ENCODE data around the gene RAC3.

The RAC3 gene

DNA sequence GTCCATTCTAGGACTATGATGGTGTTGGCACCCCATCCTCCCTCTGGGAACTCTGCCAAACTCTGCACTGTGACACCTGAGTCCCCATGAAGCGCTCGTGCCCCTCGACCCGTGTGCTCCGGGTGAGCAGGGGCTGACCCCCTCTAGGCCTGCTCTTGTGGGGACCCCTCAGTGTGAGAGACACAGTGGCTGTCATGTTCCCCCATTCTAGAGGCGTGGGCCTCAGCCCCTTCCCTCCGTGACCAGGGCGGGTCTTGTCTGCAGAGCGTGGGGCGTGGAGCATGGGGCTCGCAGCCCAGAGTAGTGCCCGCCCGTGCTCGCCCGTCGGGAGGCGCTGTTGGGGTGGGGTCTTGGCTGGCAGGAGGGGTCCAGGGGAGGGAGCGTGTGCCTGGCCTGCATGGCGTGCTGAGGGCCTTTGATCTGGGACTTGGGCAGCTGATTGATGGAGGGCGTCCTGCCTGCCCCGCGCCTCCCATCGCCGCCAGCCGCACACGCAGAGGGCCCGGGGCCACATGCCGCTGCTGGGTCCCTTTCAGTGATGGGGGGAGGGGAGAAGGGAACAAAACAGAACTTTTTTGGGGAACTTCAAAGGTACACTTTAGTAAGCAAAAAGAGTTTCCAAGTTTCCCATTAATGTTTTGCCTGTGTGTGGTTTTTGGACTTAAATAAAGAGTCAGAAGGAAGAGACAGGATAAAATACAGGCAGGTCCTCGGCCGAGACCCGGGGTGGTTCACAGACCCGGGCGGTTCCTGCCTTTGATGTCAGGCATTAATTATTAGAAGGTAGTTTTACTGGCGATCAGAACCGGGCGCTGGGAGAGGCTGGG lies 31.3 kb upstream of the RAC3 start:
- FAIRE-seq, result no peak

DNA sequence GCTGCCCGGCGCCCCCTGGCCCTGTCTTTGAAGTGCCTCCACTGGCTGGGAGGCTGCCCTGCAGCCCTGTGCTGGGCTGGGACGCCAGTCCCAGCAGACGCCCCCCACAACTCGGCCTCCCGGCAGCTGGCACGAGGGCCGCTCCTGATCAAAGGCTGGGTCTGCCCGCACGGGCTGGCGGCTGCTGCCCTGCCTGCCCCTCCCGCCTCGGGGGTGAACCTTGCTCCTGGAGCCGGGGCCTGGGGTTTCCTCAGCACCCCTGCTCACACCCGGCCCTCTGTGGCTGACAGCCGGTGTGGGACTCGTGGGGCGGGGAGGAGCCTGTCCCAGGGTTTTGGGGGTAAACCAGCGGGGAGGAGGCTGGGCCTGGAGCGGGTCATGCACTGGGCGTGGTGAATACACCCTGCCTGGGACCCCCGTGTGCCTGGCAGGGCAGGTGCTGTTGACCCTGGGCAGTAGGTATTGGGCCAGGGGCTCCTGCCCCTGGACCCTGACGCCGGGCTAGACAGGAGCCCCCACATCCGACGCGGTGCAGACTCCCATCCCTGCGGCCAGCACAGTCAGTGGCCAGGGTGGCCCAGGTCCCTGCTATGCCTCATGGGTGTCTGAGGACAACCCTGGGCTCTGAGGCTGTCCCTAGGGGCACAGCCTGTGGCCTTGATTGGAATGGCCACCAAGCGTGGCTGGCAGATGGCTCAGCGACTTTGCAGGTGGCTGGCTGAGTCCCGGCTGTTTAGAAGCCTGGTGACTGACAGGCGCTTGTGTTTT lies 30.5 kb upstream of the RAC3 start:
- no peak for FAIRE-seq

DNA sequence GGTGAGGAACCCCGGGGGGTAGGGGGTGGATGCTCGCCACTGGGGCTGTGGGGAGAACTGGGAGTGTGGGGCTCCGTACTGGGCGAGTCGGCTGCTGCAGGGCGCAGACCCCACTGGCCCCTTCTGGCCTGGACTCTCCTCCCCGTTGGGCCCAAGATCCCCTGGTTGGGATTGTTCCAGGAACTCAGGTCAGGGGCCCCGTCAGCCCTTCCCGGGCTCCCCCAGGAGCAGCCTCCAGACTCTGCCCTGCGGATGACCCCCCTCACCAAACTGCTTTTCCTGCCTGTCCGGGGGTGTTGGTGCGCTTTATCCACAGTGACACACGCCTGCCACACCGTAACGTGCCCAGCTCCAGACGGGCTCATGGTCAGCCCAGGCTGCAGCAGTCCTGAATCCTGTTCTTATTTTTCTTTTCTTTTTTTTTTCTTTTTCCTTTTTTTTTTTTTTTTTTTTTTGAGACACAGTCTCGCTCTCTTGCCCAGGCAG lies 29.9 kb upstream of the RAC3 start:
- FAIRE-seq, result no peak

DNA sequence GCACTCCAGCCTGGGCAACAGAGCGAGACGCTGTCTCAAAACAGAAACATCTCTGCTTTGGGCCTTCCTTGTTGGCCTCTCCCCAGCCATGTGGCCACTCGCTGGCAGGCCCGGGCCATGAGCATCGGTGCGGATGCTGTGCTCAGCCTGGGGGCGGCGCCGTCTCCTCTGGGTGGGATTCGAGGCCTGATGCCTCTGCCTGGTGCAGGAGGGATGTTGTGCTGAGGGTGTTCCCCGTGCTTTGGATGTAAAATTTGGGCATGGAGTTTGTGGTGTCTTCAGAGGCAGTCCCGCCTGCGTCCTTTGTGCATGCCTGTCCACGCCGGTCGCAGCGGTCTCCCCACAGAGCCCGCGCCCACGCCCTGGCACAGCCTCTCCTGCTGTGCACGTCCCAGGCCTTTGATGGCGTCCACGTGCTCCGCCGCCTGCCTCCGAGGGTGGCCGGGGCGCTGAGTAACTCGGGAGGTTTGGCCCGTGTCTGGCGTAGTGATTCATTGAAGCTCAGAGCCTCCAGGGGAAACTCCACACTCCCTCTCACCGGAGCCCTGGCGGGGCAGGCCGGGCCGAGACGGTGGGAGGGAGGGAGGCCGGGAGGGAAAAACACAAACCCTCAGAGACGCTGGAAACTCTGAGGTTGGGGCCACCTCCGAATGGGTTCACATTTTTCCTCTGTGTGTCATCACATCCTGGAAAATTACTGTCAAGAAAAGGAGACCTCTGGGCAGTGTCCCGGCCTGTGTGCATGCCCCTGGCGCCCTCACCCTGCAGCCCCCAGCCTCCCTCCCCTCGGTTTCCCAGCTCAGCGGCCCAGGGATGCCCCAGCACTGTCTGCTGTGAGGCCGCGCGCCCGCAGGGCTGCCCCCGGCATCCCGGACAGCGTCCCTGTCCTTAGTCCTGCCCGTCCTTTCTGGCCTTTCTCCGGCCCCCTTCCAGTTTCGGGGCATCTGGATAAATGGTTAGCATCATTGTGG lies 27.8 kb upstream of the RAC3 start:
- no peak for FAIRE-seq

DNA sequence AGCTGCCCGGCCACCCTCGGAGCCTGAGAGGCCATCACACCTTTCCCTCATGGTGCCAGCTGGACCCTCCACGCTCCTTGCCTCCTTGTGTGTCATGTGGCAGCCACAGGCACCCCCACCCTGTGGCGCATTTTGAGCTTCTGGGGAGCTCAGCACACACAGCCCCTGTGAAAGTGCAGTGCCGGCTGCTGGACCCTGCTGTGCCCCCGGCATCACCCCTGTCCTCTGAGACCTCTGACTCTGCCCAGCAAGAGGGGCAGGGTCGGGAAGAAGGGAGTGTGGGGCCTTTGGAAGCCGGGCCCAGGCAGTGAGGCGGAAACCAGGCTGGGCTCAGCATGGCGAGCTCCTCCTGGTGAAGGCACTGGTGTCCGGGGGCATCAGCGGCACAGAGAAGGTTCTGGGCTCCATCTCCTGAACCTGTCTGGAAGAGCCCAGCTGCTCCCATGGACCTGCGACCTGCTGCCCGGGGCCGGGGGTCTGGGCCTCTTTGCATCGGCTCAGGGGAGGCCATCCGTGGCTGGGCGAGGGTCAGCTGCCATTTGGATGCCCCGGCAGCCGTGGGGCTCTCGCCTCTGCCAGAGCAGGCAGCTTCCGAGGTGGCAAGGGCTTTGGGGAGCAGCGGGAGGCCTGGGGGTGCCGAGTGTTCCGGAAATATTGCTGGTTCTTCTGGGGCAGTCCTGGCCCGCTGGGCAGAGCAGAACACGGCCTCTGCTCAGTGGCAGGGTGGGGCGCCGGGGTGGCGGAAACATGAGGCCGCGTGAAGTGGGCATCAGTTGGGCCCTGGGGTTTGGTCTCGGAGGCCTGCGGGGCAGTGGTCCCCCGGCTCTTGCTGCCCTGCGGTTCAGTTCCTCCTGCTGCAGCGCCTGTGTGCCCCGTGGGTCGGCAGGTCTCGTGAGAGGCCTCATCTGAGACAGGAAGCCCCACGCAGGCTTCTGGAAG lies 26.7 kb upstream of the RAC3 start:
- no peak for FAIRE-seq

DNA sequence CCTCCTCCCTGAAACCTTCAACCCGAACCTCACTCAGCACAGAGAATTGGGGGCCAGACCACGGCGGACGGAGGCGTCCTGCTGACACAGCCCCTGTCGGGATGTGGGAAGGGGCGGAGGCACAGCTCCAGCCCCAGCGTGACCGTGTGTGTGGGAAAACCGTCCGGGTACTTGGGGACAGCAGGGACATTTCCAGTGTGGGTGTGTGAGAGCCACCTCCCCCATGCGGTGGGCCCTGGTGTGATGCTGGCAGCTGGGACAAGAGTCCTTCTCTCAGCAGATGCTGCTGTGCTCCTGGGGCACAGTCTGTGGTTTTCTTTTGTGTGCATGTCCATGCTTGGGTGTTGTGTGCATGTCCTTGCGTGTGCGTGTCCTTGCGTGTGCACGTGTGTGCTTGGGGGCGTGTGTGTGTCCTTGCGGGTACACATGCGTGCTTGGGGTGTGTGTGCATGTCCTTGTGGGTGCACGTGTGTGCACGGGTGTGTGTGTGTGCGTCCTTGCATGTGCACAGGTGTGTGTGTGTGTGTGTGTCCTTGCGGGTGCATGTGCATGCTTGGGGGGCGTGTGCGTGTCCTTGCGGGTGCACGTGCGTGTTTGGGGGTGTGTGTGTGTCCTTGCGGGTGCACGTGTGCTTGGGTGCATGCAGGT lies 25.7 kb upstream of the RAC3 start:
- no peak for FAIRE-seq

DNA sequence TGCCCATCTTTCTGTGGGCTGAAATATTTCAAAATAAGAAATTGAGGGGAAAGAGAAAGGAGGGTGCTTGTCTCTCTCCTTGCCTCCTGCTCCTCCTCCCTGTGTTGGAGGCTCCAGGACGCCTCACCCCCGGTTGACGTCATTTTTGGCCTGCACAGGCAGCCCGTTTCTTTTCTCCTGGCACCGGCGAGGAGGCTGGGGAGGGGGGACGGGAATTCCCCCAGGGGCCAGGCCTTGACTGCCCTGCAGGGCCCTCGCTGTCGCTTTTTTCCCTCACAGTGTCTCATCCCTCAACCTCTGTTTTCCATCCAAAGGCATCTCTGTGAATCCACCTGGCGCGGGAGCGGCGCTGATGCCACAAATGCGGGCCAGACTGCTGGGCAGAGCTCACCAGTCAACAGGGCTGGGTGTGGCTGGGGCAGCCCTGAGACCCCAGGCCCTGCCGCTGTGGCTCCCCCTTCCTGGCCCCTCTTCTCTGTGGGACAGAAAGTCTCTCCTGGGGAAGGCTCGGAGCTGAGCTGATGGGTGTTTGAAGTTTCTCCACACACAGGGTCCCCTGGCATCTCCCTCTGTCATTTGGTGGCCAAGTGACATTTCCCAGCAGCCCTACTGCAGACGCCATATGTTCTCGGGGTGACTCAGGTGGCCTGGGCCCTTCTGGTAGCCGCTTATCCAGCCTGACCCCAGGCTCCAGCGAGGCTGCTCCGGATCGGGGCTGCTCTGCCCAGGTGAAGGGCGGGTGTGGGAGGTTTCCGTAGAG lies 24.8 kb upstream of the RAC3 start:
- FAIRE-seq, result no peak

DNA sequence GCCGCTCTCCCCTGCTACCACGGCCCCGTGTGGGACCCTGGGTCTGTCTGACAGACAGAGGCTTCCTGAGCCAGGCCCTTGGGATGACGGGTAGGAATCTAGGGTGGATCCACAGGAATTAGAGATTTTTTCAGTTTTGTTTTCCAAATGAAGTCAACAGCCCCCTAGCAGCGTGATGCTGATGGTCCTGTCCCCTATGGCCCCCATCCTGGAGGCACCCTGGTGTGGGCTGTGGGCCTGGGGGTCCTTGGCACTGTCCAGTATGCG lies 24.3 kb upstream of the RAC3 start:
- FAIRE-seq, result no peak

DNA sequence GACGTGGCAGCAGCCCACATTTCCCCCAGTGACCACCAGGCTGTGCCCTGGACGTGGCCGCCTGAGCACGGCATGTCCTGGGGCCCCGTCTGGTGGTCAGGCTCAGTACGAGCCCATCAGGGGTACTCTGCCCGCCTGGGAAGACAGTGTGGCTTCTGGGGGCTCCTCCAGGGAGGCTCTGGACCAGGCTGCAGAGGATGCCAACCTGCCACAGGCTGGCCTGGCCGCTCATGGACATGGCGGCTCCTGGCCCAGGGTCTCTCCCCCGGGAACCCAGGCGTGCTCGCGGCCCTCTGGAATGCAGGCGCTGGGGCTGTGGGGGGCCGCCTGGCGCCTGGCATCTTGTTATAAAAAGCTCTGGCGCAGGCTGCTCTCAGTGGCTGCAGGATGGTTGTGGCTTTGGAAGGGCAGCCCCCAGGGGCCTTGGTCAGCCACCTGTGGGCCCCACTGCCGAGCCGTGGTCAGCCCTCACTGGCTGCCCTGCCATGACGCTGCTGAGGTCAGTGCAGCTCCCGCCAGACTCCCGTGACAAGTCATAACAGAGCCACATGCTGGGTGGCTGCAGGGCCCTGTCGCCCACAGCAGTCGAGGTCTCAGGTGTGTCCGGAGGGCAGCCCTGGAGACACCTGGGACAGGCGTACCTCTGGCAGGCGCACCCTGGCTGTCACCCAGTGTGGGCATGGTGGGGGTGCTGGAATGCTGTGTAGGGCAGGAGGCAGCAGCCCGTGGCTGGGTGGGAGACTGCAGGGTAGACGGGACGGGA lies 23.8 kb upstream of the RAC3 start:
- no peak for FAIRE-seq

DNA sequence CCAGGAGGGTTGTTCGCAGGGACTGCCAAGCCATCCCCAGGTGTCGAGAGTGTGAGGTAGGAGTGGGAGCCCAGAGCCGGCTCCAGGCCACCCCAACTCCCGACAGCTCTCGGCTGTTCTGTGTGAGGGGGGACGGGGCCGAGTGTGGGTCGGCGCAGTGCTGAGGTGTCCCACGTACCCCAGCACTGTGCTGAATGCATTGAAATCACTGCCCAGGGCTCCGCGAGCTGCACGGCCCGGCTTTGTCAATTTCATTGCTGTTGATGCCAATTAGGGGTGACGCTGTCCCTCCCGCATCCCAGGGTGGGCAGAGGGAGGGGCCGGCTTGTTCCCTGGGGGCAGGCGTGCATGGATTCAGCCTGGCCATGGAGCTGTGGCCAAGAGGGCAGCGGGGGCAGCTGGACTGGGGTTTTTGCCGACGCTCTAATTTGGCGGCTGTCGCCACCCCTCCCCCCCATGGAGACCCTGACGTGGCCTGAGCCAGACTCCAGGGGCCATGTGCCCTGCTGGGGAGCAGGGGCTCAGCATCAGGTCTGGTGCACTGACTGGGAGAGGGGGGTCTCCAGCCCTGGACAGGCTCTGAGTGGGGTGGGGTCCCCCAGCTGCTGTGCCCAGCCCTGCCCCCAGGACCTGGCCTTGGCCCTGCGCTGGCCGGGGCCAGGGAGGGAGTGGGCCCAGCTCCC lies 23.1 kb upstream of the RAC3 start:
- FAIRE-seq, result no peak

DNA sequence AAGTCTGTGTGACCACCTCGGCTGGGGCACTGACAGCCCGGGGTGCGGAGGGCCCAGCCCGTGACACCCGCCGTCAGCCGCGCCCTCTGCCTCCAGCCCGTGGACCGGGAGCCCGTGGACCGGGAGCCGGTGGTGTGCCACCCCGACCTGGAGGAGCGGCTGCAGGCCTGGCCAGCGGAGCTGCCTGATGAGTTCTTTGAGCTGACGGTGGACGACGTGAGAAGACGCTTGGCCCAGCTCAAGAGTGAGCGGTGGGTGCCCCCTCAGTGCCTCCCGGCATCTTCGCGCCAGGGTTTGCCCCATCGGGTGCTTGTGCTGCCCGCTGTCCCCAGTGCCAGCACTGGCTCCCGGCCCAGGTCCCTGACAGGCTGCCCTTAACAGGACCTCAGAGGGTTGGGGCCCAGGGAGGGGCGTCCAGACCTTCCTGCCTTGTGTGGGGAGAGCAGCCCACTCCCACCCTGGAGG lies 22.5 kb upstream of the RAC3 start:
- FAIRE-seq, result no peak

DNA sequence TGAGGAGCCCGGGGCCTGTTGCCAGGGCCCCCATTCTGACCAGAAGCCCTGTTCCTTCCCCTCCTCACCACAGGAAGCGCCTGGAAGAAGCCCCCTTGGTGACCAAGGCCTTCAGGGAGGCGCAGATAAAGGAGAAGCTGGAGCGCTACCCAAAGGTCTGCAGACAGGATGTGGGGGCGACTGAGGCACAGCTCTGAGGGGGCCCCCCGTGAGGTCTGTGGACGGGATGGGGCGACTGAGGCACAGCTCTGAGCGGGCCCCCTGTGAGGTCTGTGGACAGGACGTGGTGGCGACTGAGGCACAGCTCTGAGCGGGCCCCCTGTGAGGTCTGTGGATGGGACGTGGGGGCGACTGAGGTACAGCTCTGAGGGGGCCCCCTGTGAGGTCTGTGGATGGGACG lies 22.1 kb upstream of the RAC3 start:
- no peak for FAIRE-seq

DNA sequence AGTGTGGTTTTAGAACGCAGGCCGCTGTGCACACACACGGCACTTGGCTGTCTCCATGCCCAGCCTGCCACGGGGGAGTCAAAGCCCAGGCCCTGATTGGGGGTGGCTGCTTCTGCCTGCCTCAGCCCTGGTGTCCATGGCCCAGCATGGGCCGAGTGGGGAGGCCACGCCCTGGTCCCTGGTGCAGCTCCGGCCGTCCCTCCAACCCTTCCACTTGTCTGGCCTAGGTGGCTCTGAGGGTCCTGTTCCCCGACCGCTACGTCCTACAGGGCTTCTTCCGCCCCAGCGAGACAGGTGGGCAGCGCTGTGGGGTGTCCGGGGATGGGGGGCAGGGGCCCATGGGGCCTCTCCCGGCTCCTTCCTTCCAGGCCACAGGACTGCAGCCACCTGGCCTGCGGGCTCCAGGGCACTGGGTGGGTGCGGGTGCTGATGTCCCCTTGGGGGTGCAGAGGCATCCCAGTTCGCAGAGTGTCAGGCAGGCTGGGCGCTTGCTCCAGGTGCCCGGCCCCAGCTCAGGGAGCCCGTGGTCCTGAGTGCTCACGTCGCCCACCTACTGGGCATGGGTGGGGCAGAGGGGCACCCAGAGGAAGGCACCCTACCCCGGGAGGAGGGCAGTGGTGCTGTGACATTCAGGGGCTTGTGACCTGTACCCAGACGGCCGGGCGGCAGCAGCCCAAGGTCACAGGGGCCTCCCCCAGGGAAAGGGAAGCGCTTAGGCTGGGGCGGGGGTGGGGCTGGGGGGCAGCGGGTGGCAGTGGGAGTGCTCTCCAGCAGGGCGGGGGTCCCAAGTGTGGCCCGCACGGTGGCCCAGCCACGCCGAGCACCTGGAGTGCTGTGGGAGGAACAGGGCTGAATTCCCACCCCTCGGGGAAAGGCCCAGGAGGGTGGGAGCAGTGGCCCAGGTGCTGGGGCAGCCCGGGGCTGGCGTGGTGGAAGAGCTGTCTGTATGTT lies 20.6 kb upstream of the RAC3 start:
- FAIRE-seq, result no peak

DNA sequence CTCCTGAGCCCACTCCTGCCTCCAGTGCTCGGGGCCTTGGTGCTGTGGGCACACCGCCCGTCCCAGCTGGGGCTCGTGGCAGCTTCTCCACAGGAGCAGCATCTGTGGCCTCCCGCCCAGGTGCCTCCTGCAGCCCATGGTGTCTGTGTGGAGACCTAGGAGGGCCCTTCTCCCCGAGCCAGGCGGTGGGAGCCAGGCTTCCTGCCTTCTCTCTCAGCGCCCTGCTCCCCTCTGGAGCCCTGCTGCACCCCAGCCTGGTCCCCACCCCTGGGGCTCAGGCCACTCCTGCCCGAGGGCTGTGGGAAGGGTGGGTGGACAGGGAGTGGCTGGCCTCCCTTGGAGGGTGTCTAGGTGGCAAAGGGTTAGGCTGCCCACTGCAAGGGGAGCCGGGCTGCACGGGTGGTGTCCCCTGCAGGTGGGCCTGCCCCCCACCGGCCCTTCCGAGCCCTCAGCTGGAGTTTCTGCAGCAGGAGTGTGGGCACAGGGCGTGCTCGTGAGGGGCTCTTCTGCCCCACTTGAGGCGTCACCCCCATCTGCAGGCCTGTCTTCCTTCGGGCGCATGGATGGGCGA lies 19.8 kb upstream of the RAC3 start:
- no peak for FAIRE-seq

DNA sequence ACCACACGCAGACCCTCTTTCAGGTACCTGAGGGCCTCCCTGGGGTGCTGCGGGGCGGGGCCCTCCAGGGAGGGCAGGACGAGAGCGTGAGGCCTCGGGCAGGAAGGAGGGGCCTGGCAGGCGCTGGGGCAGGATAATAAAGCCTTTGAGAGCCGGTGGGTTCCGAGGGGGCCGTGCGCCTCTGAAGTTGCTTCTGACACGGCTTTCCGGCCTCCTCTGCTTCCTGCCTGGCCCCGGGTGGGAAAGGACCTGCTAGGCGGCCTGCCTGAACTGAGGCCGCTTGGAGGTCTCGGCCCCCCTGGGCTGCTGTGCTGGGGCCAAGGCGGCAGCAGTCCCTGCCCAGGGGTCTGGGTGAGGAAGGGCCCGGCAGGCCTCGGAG lies 19.2 kb upstream of the RAC3 start:
- FAIRE-seq, result no peak

DNA sequence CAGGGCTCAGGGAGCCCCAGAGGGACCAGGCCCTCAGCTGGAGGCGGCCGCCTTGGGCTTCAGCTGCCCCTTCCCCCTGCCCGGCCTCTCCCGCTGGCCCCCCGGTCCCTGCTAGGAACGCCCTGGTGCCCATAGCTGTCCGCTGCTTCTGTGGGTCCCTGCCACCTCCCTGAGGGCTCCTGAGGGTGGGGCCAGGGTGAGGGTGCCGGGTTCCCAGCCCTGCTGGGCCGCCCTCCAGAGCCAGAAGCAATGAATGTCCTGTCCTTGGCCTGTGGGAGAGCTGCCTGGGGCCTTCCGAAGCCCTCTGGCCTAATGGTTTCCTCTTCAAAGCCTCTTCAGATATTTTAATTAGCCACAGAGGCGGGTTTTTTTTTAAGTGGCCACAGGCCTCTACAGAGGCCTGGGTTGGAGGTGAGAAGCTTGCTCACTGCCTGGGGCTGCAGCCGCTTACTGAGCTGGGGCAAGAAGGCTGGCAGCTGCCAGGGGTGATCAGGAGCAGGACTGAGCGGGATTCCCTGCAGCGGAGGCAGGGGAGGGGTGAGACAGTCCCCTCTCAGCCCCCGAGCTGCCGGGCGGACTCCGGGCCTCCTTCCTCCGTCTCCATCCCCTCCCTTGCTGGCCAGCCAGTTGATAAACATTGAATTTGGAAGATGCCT lies 18.7 kb upstream of the RAC3 start:
- FAIRE-seq, result no peak

DNA sequence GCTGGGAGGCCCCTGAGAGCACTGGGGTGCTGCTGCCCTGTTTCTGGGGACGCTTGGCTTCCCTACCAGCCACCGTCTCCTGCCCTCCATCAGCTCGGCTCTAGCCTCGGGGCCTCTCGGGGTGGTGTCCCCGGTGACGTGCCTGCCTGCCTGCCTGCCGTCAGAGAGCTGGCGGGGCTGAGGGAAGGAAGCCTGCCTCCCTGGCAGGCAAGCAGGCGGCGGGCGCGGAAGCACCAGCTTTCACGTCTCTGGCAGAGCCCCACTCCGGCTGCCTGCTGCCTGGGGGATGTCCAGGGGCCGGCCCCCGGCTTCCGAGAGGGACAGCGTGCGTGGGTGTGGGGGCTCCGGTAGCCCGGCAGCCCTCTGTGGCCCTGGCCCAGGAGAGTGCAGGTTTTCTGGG lies 18.1 kb upstream of the RAC3 start:
- FAIRE-seq, result no peak

Measured in A204.1 (cell line).